Measurements from ENCODE around the gene NTM.

GRCh38 chr11:131824771-131825170 is 454.4 kb downstream of the NTM start:
- TF ChIP-seq CTCF (conservative IDR thresholded peaks at IDR 0.05; ENCODE audit: low read depth, low read length) (no peak), EZH2 (IDR thresholded peaks at IDR 0.05; ENCODE audit: borderline replicate concordance, low read depth, low read length, poor library complexity, severe bottlenecking) (no peak)
